Ishikawa (cell line): ENCODE data around the gene PROSER1.

Experiments
- CEBPB ChIP-seq: IDR thresholded peaks from 2 replicates; pipeline ENCODE4 v1.6.1; 2012
- EGR1 ChIP-seq: IDR thresholded peaks from 2 replicates; pipeline ENCODE4 v1.6.1; 2012
- EP300 ChIP-seq: IDR thresholded peaks from 2 replicates; pipeline ENCODE4 v1.6.1; 2012; ENCODE audit warnings: borderline replicate concordance
- FOXM1 ChIP-seq: IDR thresholded peaks from 2 replicates; pipeline ENCODE4 v1.6.1; 2012; ENCODE audit warnings: low read depth, borderline replicate concordance
- RAD21 ChIP-seq: IDR thresholded peaks from 2 replicates; pipeline ENCODE4 v1.6.1; 2012; ENCODE audit warnings: low read depth
- TAF1 ChIP-seq: IDR thresholded peaks from 2 replicates; pipeline ENCODE4 v1.6.1; 2012; ENCODE audit warnings: low read depth, mild to moderate bottlenecking
- TCF12 ChIP-seq: IDR thresholded peaks from 2 replicates; pipeline ENCODE4 v1.6.1; 2012; ENCODE audit warnings: low read depth
- TEAD4 ChIP-seq: IDR thresholded peaks from 2 replicates; pipeline ENCODE4 v1.6.1; 2012
- YY1 ChIP-seq: IDR thresholded peaks from 2 replicates; pipeline ENCODE4 v1.6.1; 2012; ENCODE audit warnings: low read depth
- ZBTB7A ChIP-seq: IDR thresholded peaks from 2 replicates; pipeline ENCODE4 v1.6.1; 2012; ENCODE audit warnings: low read depth
- TF ChIP-seq, protein P1 (sequence below): IDR thresholded peaks from 2 replicates; pipeline ENCODE4 v1.6.1; 2012
- TF ChIP-seq, protein P2 (sequence below): IDR thresholded peaks from 2 replicates; pipeline ENCODE4 v1.6.1; 2012
- TF ChIP-seq, protein P3 (sequence below): IDR thresholded peaks from 2 replicates; pipeline ENCODE4 v1.6.1; 2012; ENCODE audit warnings: low read depth, mild to moderate bottlenecking

DNA sequence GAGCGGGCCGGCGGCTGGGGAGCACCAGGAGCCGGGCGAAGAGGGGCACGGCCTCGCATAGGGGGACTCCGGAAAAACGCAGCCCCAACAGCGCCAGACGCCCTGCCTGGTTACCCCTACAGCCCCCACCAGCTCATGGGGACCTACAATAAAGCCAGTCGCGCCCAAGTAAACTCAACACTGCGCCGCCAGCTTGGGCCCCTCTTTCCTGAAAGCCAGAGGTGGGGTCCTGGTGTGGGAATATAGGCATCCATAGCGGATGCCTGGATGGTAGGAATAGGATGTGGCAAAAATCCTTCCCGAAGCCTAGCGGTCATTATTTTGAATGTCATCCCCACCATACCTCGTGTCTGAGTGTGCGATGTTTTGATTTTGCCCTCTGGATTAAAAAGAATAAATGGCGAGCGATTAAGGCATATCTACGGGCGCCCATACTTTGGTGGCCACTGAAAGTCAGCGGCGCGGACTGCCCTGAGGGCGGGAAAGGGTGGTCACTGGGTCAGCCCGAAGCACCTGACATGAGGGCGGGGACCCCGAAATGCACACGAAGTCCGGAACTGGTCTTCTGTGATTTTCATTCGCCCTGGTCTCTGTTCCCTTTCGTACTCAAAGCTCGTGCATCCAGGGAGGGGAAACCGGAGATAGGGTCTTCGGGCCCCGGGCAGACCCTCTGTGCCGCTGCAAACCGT, at the start of gene PROSER1, which contains the start of gene NHLRC3:
- TF ChIP-seq, protein P1, sequence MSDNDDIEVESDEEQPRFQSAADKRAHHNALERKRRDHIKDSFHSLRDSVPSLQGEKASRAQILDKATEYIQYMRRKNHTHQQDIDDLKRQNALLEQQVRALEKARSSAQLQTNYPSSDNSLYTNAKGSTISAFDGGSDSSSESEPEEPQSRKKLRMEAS, result peak; percentile 93
- TF ChIP-seq TAF1, result peak; percentile 69
- TF ChIP-seq, protein P2, sequence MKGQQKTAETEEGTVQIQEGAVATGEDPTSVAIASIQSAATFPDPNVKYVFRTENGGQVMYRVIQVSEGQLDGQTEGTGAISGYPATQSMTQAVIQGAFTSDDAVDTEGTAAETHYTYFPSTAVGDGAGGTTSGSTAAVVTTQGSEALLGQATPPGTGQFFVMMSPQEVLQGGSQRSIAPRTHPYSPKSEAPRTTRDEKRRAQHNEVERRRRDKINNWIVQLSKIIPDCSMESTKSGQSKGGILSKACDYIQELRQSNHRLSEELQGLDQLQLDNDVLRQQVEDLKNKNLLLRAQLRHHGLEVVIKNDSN, result peak; percentile 76
- no peak for TF ChIP-seq FOXM1
- TF ChIP-seq TEAD4, result no peak
- TF ChIP-seq, protein P3, sequence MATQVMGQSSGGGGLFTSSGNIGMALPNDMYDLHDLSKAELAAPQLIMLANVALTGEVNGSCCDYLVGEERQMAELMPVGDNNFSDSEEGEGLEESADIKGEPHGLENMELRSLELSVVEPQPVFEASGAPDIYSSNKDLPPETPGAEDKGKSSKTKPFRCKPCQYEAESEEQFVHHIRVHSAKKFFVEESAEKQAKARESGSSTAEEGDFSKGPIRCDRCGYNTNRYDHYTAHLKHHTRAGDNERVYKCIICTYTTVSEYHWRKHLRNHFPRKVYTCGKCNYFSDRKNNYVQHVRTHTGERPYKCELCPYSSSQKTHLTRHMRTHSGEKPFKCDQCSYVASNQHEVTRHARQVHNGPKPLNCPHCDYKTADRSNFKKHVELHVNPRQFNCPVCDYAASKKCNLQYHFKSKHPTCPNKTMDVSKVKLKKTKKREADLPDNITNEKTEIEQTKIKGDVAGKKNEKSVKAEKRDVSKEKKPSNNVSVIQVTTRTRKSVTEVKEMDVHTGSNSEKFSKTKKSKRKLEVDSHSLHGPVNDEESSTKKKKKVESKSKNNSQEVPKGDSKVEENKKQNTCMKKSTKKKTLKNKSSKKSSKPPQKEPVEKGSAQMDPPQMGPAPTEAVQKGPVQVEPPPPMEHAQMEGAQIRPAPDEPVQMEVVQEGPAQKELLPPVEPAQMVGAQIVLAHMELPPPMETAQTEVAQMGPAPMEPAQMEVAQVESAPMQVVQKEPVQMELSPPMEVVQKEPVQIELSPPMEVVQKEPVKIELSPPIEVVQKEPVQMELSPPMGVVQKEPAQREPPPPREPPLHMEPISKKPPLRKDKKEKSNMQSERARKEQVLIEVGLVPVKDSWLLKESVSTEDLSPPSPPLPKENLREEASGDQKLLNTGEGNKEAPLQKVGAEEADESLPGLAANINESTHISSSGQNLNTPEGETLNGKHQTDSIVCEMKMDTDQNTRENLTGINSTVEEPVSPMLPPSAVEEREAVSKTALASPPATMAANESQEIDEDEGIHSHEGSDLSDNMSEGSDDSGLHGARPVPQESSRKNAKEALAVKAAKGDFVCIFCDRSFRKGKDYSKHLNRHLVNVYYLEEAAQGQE, result no peak
- TF ChIP-seq YY1, result peak; percentile 45; the same call in 1 of the 2 replicates
- TF ChIP-seq EP300, result no peak
- peak; percentile 72; the same call in 1 of the 2 replicates for TF ChIP-seq ZBTB7A
- no peak for TF ChIP-seq CEBPB
- 0 out of 2 replicates have a peak, but pooled peaks have one; percentile 21 for TF ChIP-seq TCF12
- TF ChIP-seq RAD21, result no peak
- TF ChIP-seq EGR1, result no peak
